ENCODE measurements around the gene ST6GALNAC3.

ST6GALNAC3 gene

GRCh38 chr1:76137746-76138145, 63.2 kb downstream of the ST6GALNAC3 start:
- no peak overlapping the region for H3K27ac Mint-ChIP-seq
- H3K9me3 Mint-ChIP-seq = no peaks in the 10 kb centered on the region
- ATAC-seq = no peak
- peaks cover 16% of the 10 kb centered on the region for H3K4me1 Mint-ChIP-seq
- no peak overlapping the region for H3K4me3 Mint-ChIP-seq
- H3K36me3 Mint-ChIP-seq = no peaks in the 10 kb centered on the region
- H3K27me3 Mint-ChIP-seq = no peaks in the 10 kb centered on the region

GRCh38 chr1:76138217-76138616, 63.7 kb downstream of the ST6GALNAC3 start:
- Mint-ChIP-seq H3K27me3 (no peaks in the 10 kb centered on the region), H3K36me3 (no peaks in the 10 kb centered on the region), H3K27ac (no peak overlapping the region), H3K4me3 (no peak overlapping the region), H3K9me3 (no peaks in the 10 kb centered on the region), H3K4me1 (peaks cover 16% of the 10 kb centered on the region)
- no peak for ATAC-seq

GRCh38 chr1:76140227-76140626, 65.7 kb downstream of the ST6GALNAC3 start:
- H3K9me3 Mint-ChIP-seq = no peaks in the 10 kb centered on the region
- H3K27me3 Mint-ChIP-seq = no peaks in the 10 kb centered on the region
- no peak overlapping the region for H3K27ac Mint-ChIP-seq
- no peak for ATAC-seq
- no peaks in the 10 kb centered on the region for H3K36me3 Mint-ChIP-seq
- H3K4me3 Mint-ChIP-seq = no peak overlapping the region
- H3K4me1 Mint-ChIP-seq = peaks cover 16% of the 10 kb centered on the region

GRCh38 chr1:76141929-76142328, 67.4 kb downstream of the ST6GALNAC3 start:
- H3K9me3 Mint-ChIP-seq = no peaks in the 10 kb centered on the region
- peaks cover 6% of the 10 kb centered on the region for H3K27me3 Mint-ChIP-seq
- no peak overlapping the region for H3K27ac Mint-ChIP-seq
- H3K36me3 Mint-ChIP-seq = no peaks in the 10 kb centered on the region
- peaks cover 12% of the 10 kb centered on the region for H3K4me1 Mint-ChIP-seq
- no peak overlapping the region for H3K4me3 Mint-ChIP-seq
- ATAC-seq = no peak

GRCh38 chr1:76142771-76143540, 68.4 kb downstream of the ST6GALNAC3 start:
- no peak overlapping the region for H3K4me3 Mint-ChIP-seq
- H3K4me1 Mint-ChIP-seq = peaks cover 7% of the 10 kb centered on the region
- H3K27ac Mint-ChIP-seq = no peak overlapping the region
- peaks cover 11% of the 10 kb centered on the region for H3K27me3 Mint-ChIP-seq
- no peaks in the 10 kb centered on the region for H3K9me3 Mint-ChIP-seq
- ATAC-seq = no peak
- no peaks in the 10 kb centered on the region for H3K36me3 Mint-ChIP-seq

GRCh38 chr1:76144247-76144646, 69.7 kb downstream of the ST6GALNAC3 start:
- H3K4me1 Mint-ChIP-seq = peaks cover 12% of the 10 kb centered on the region
- no peak for ATAC-seq
- no peaks in the 10 kb centered on the region for H3K36me3 Mint-ChIP-seq
- H3K27ac Mint-ChIP-seq = no peak overlapping the region
- no peaks in the 10 kb centered on the region for H3K9me3 Mint-ChIP-seq
- H3K27me3 Mint-ChIP-seq = peaks cover 11% of the 10 kb centered on the region
- no peak overlapping the region for H3K4me3 Mint-ChIP-seq

- Mint-ChIP-seq H3K4me1 (peaks cover 6% of the 10 kb centered on the region), H3K36me3 (no peaks in the 10 kb centered on the region), H3K27ac (no peak overlapping the region), H3K27me3 (peaks cover 11% of the 10 kb centered on the region), H3K4me3 (no peak overlapping the region), H3K9me3 (no peaks in the 10 kb centered on the region)
- no peak for ATAC-seq
Measured at GRCh38 chr1:76145332-76145731, 70.8 kb downstream of the ST6GALNAC3 start.

- Mint-ChIP-seq H3K27me3 (peaks cover 11% of the 10 kb centered on the region), H3K36me3 (no peaks in the 10 kb centered on the region), H3K27ac (no peak overlapping the region), H3K4me1 (peaks cover 5% of the 10 kb centered on the region), H3K9me3 (no peaks in the 10 kb centered on the region), H3K4me3 (no peak overlapping the region)
- no peak for ATAC-seq
Measured at GRCh38 chr1:76146184-76146583, 71.6 kb downstream of the ST6GALNAC3 start.

- H3K27ac Mint-ChIP-seq = no peak overlapping the region
- no peak for ATAC-seq
- H3K36me3 Mint-ChIP-seq = no peaks in the 10 kb centered on the region
- H3K9me3 Mint-ChIP-seq = no peaks in the 10 kb centered on the region
- no peak overlapping the region for H3K4me3 Mint-ChIP-seq
- peaks cover 5% of the 10 kb centered on the region for H3K4me1 Mint-ChIP-seq
- peaks cover 11% of the 10 kb centered on the region for H3K27me3 Mint-ChIP-seq
Measured at GRCh38 chr1:76147917-76148316, 73.4 kb downstream of the ST6GALNAC3 start.

- Mint-ChIP-seq H3K36me3 (no peaks in the 10 kb centered on the region), H3K4me3 (no peak overlapping the region), H3K4me1 (peaks cover 5% of the 10 kb centered on the region), H3K27me3 (peaks cover 11% of the 10 kb centered on the region), H3K9me3 (no peaks in the 10 kb centered on the region), H3K27ac (no peak overlapping the region)
- ATAC-seq = no peak
Measured at GRCh38 chr1:76148460-76148859, 73.9 kb downstream of the ST6GALNAC3 start.

GRCh38 chr1:76153841-76154205, 79.3 kb downstream of the ST6GALNAC3 start:
- ATAC-seq = no peak
- no peaks in the 10 kb centered on the region for H3K27me3 Mint-ChIP-seq
- H3K4me1 Mint-ChIP-seq = peaks cover 14% of the 10 kb centered on the region
- H3K4me3 Mint-ChIP-seq = no peak overlapping the region
- H3K9me3 Mint-ChIP-seq = no peaks in the 10 kb centered on the region
- no peaks in the 10 kb centered on the region for H3K36me3 Mint-ChIP-seq
- H3K27ac Mint-ChIP-seq = peak overlapping the region; percentile 77

- H3K9me3 Mint-ChIP-seq = no peaks in the 10 kb centered on the region
- peak overlapping the region; percentile 77 for H3K27ac Mint-ChIP-seq
- peaks cover 14% of the 10 kb centered on the region for H3K4me1 Mint-ChIP-seq
- ATAC-seq = peak; percentile 90
- no peaks in the 10 kb centered on the region for H3K36me3 Mint-ChIP-seq
- H3K4me3 Mint-ChIP-seq = peak overlapping the region; percentile 83
- no peaks in the 10 kb centered on the region for H3K27me3 Mint-ChIP-seq
Measured at GRCh38 chr1:76154206-76154956, 79.8 kb downstream of the ST6GALNAC3 start.

GRCh38 chr1:76156987-76157386, 82.4 kb downstream of the ST6GALNAC3 start:
- Mint-ChIP-seq H3K27ac (no peak overlapping the region), H3K36me3 (no peaks in the 10 kb centered on the region), H3K4me3 (no peak overlapping the region), H3K4me1 (peaks cover 14% of the 10 kb centered on the region), H3K27me3 (no peaks in the 10 kb centered on the region), H3K9me3 (no peaks in the 10 kb centered on the region)
- no peak for ATAC-seq

GRCh38 chr1:76158126-76158525, 83.6 kb downstream of the ST6GALNAC3 start:
- Mint-ChIP-seq H3K27ac (no peak overlapping the region), H3K4me1 (peaks cover 14% of the 10 kb centered on the region), H3K27me3 (no peaks in the 10 kb centered on the region), H3K4me3 (no peak overlapping the region), H3K9me3 (no peaks in the 10 kb centered on the region), H3K36me3 (no peaks in the 10 kb centered on the region)
- no peak for ATAC-seq

- no peak overlapping the region for H3K27ac Mint-ChIP-seq
- no peaks in the 10 kb centered on the region for H3K27me3 Mint-ChIP-seq
- H3K9me3 Mint-ChIP-seq = no peaks in the 10 kb centered on the region
- no peak overlapping the region for H3K4me3 Mint-ChIP-seq
- ATAC-seq = no peak
- no peaks in the 10 kb centered on the region for H3K4me1 Mint-ChIP-seq
- H3K36me3 Mint-ChIP-seq = no peaks in the 10 kb centered on the region
Measured at GRCh38 chr1:76160225-76160624, 85.7 kb downstream of the ST6GALNAC3 start.

GRCh38 chr1:76161451-76161850, 86.9 kb downstream of the ST6GALNAC3 start:
- Mint-ChIP-seq H3K4me1 (no peaks in the 10 kb centered on the region), H3K27ac (no peak overlapping the region), H3K36me3 (no peaks in the 10 kb centered on the region), H3K27me3 (no peaks in the 10 kb centered on the region), H3K9me3 (peaks cover 6% of the 10 kb centered on the region), H3K4me3 (no peak overlapping the region)
- no peak for ATAC-seq
